OCI-M2 (cell line): Measurements from ENCODE around the gene VAV3.

Experiments
- DNase-seq: peaks from one replicate; lab custom pipeline; 2025; ENCODE audit not compliant: unreplicated experiment; lab: John Stamatoyannopoulos, UW

Gene VAV3

GRCh38 chr1:107975851-107976250 is 10.9 kb upstream of the VAV3 start:
- DNase-seq = no peak

- DNase-seq = no peak
Measured at GRCh38 chr1:107974090-107974489, 9.1 kb upstream of the VAV3 start.

GRCh38 chr1:107972391-107973180 is 7.6 kb upstream of the VAV3 start:
- DNase-seq = no peak

- DNase-seq = no peak
Measured at GRCh38 chr1:107966550-107966949, 1.6 kb upstream of the VAV3 start.

GRCh38 chr1:107964336-107965109 is 457 bp downstream of the VAV3 start:
- DNase-seq = no peak

- DNase-seq = no peak
Measured at GRCh38 chr1:107963601-107964335, 1.2 kb downstream of the VAV3 start.

- DNase-seq = no peak
Measured at GRCh38 chr1:107963008-107963407, 2.0 kb downstream of the VAV3 start.

- no peak for DNase-seq
Measured at GRCh38 chr1:107954719-107955415, 10.1 kb downstream of the VAV3 start.

- DNase-seq = no peak
Measured at GRCh38 chr1:107954126-107954525, 10.9 kb downstream of the VAV3 start.

- DNase-seq = no peak
Measured at GRCh38 chr1:107953556-107953955, 11.4 kb downstream of the VAV3 start.

- no peak for DNase-seq
Measured at GRCh38 chr1:107952989-107953388, 12.0 kb downstream of the VAV3 start.

GRCh38 chr1:107950464-107950863 is 14.5 kb downstream of the VAV3 start:
- no peak for DNase-seq

- DNase-seq = no peak
Measured at GRCh38 chr1:107949467-107950253, 15.3 kb downstream of the VAV3 start.

- no peak for DNase-seq
Measured at GRCh38 chr1:107946794-107947193, 18.2 kb downstream of the VAV3 start.

- DNase-seq = no peak
Measured at GRCh38 chr1:107943694-107944093, 21.3 kb downstream of the VAV3 start.

GRCh38 chr1:107942814-107943213 is 22.2 kb downstream of the VAV3 start:
- DNase-seq = no peak

GRCh38 chr1:107941531-107941930 is 23.4 kb downstream of the VAV3 start:
- no peak for DNase-seq

- DNase-seq = no peak
Measured at GRCh38 chr1:107941123-107941522, 23.9 kb downstream of the VAV3 start.

- no peak for DNase-seq
Measured at GRCh38 chr1:107940701-107941100, 24.3 kb downstream of the VAV3 start.

- DNase-seq = no peak
Measured at GRCh38 chr1:107940017-107940577, 24.9 kb downstream of the VAV3 start.
